HEK293 (cell line): ENCODE measurements around the gene PTGIR.

Source experiments
- CTCF ChIA-PET: fragments of 350-600 bp; formaldehyde crosslinking; extraction: SDS; loops from one replicate; lab custom pipeline; 2021; ENCODE audit warnings: antibody characterized with exemption; lab: Yijun Ruan, JAX
- POLR2A ChIA-PET: fragments of 300-600 bp; formaldehyde crosslinking; extraction: SDS; loops from one replicate; lab custom pipeline; 2020; ENCODE audit warnings: antibody characterized with exemption, inconsistent platforms; lab: Yijun Ruan, JAX
- H3K27ac ChIP-seq: fragments of 200-500 bp; sonication (Bioruptor generic); 2 replicates; pipeline ENCODE4 v1.5.1; 2014; ENCODE audit warnings: low read depth, low read length, control low read depth, inconsistent platforms; ENCODE audit errors: extremely low read depth
- H3K36me3 ChIP-seq, 2 experiments: fragments of 200-500 bp in 1 of 2; sonication (Bioruptor generic) in 1 of 2; 1 replicate in 1 of 2; 2 replicates in 1 of 2; pipeline ENCODE4 v1.5.1; 2014 to 2017; ENCODE audit warnings: inconsistent platforms in 2 of 2, low read length in 2 of 2; ENCODE audit not compliant: control insufficient read depth in 2 of 2, insufficient read depth in 1 of 2
- H3K4me1 ChIP-seq: fragments of 200-500 bp; sonication (Bioruptor generic); 2 replicates; pipeline ENCODE4 v1.5.1; 2014; ENCODE audit warnings: mild to moderate bottlenecking, low read length, inconsistent platforms; ENCODE audit not compliant: control insufficient read depth, insufficient read depth
- H3K4me3 ChIP-seq: 2 replicates; pipeline ENCODE4 v1.5.1; 2011; ENCODE audit warnings: low read depth, mild to moderate bottlenecking, control low read depth, low read length, moderate library complexity
- H3K9me3 ChIP-seq: fragments of 200-500 bp; sonication (Bioruptor generic); 2 replicates; pipeline ENCODE4 v1.5.1; 2014; ENCODE audit warnings: low read depth, low read length, inconsistent platforms; ENCODE audit not compliant: control insufficient read depth, insufficient read depth
- ATF2 ChIP-seq: fragments of 450-650 bp; formaldehyde crosslinking; IDR thresholded peaks from 2 replicates; pipeline ENCODE4 v1.5.1; 2016; ENCODE audit warnings: missing biosample characterization, missing genetic modification characterization, low read depth
- CTCF ChIP-seq: fragments of 450-650 bp; formaldehyde crosslinking; IDR thresholded peaks from 2 replicates; pipeline ENCODE4 v1.5.1; 2016; ENCODE audit warnings: missing biosample characterization, missing genetic modification characterization
- FEZF1 ChIP-seq: fragments of 450-650 bp; formaldehyde crosslinking; IDR thresholded peaks from 2 replicates; pipeline ENCODE4 v1.5.1; 2016; ENCODE audit warnings: missing biosample characterization, missing genetic modification characterization
- GLIS2 ChIP-seq: fragments of 450-650 bp; formaldehyde crosslinking; IDR thresholded peaks from 2 replicates; pipeline ENCODE4 v1.5.1; 2016; ENCODE audit warnings: missing biosample characterization, missing genetic modification characterization
- HOXD13 ChIP-seq: sonication (generic); formaldehyde crosslinking; IDR thresholded peaks from 2 replicates; pipeline ENCODE4 v1.8.0; 2022; ENCODE audit warnings: missing genetic modification reagents, borderline replicate concordance
- KLF1 ChIP-seq: fragments of 450-650 bp; formaldehyde crosslinking; IDR thresholded peaks from 2 replicates; pipeline ENCODE4 v1.5.1; 2016; ENCODE audit warnings: missing biosample characterization, missing genetic modification characterization
- KLF16 ChIP-seq: fragments of 450-650 bp; formaldehyde crosslinking; IDR thresholded peaks from 2 replicates; pipeline ENCODE4 v1.5.1; 2017; ENCODE audit warnings: missing biosample characterization, missing genetic modification characterization
- KLF8 ChIP-seq: fragments of 450-650 bp; formaldehyde crosslinking; IDR thresholded peaks from 2 replicates; pipeline ENCODE4 v1.5.1; 2016; ENCODE audit warnings: missing biosample characterization, missing genetic modification characterization
- OSR2 ChIP-seq: fragments of 450-650 bp; formaldehyde crosslinking; IDR thresholded peaks from 2 replicates; pipeline ENCODE4 v1.5.1; 2016; ENCODE audit warnings: missing biosample characterization, missing genetic modification characterization
- PRDM10 ChIP-seq: fragments of 450-650 bp; formaldehyde crosslinking; IDR thresholded peaks from 2 replicates; pipeline ENCODE4 v1.5.1; 2016; ENCODE audit warnings: missing biosample characterization, missing genetic modification characterization
- SCRT2 ChIP-seq: fragments of 450-650 bp; formaldehyde crosslinking; IDR thresholded peaks from 2 replicates; pipeline ENCODE4 v1.5.1; 2016; ENCODE audit warnings: missing biosample characterization, missing genetic modification characterization
- ZBTB1 ChIP-seq: fragments of 450-650 bp; formaldehyde crosslinking; IDR thresholded peaks from 2 replicates; pipeline ENCODE4 v1.5.1; 2016; ENCODE audit warnings: missing biosample characterization, missing genetic modification characterization
- ZBTB17 ChIP-seq: fragments of 450-650 bp; formaldehyde crosslinking; IDR thresholded peaks from 2 replicates; pipeline ENCODE4 v1.5.1; 2016; ENCODE audit warnings: missing biosample characterization, missing genetic modification characterization
- ZBTB20 ChIP-seq: fragments of 450-650 bp; formaldehyde crosslinking; IDR thresholded peaks from 2 replicates; pipeline ENCODE4 v1.5.1; 2016; ENCODE audit warnings: missing biosample characterization, missing genetic modification characterization
- ZFHX2 ChIP-seq: fragments of 450-650 bp; formaldehyde crosslinking; conservative IDR thresholded peaks from 2 replicates; pipeline ENCODE4 v1.5.1; 2016; ENCODE audit warnings: missing biosample characterization, missing genetic modification characterization
- ZNF112 ChIP-seq: fragments of 450-650 bp; formaldehyde crosslinking; IDR thresholded peaks from 2 replicates; pipeline ENCODE4 v1.5.0; 2017; ENCODE audit warnings: missing biosample characterization, missing genetic modification characterization
- ZNF221 ChIP-seq: fragments of 450-650 bp; formaldehyde crosslinking; IDR thresholded peaks from 2 replicates; pipeline ENCODE4 v1.5.1; 2017; ENCODE audit warnings: missing biosample characterization, missing genetic modification characterization, borderline replicate concordance
- ZNF23 ChIP-seq: fragments of 450-650 bp; formaldehyde crosslinking; IDR thresholded peaks from 2 replicates; pipeline ENCODE4 v1.5.1; 2016; ENCODE audit warnings: missing biosample characterization, missing genetic modification characterization, borderline replicate concordance
- ZNF266 ChIP-seq: fragments of 450-650 bp; formaldehyde crosslinking; IDR thresholded peaks from 2 replicates; pipeline ENCODE4 v1.5.1; 2016; ENCODE audit warnings: missing biosample characterization, missing genetic modification characterization, low read depth
- ZNF274 ChIP-seq, 2 experiments: fragments of 200-500 bp in 1 of 2; fragments of 450-650 bp in 1 of 2; sonication (Bioruptor generic) in 1 of 2; formaldehyde crosslinking in 1 of 2; IDR thresholded peaks; 2 replicates each; pipeline versions ENCODE4 v1.5.1 to v1.6.1; 2014 to 2016; ENCODE audit warnings: borderline replicate concordance in 1 of 2, inconsistent platforms in 1 of 2, low read length in 1 of 2, missing biosample characterization in 1 of 2, missing genetic modification characterization in 1 of 2
- ZNF335 ChIP-seq: fragments of 450-650 bp; formaldehyde crosslinking; conservative IDR thresholded peaks from 2 replicates; pipeline ENCODE4 v1.5.1; 2016; ENCODE audit warnings: missing biosample characterization, missing genetic modification characterization
- ZNF362 ChIP-seq: fragments of 450-650 bp; formaldehyde crosslinking; IDR thresholded peaks from 2 replicates; pipeline ENCODE4 v1.5.1; 2016; ENCODE audit warnings: missing biosample characterization, missing genetic modification characterization
- ZNF366 ChIP-seq: fragments of 450-650 bp; formaldehyde crosslinking; conservative IDR thresholded peaks from 2 replicates; pipeline ENCODE4 v1.5.1; 2016; ENCODE audit warnings: missing biosample characterization, missing genetic modification characterization
- ZNF37A ChIP-seq: fragments of 450-650 bp; IDR thresholded peaks from 2 replicates; pipeline ENCODE4 v1.5.1; 2018; ENCODE audit warnings: missing biosample characterization, missing genetic modification characterization
- ZNF529 ChIP-seq: fragments of 450-650 bp; formaldehyde crosslinking; IDR thresholded peaks from 2 replicates; pipeline ENCODE4 v1.5.1; 2017; ENCODE audit warnings: missing genetic modification characterization, missing biosample characterization; ENCODE audit not compliant: insufficient replicate concordance
- ZNF560 ChIP-seq: fragments of 450-650 bp; formaldehyde crosslinking; IDR thresholded peaks from 2 replicates; pipeline ENCODE4 v1.5.1; 2017; ENCODE audit warnings: missing biosample characterization, missing genetic modification characterization, borderline replicate concordance
- ZNF561 ChIP-seq: fragments of 450-650 bp; IDR thresholded peaks from 2 replicates; pipeline ENCODE4 v1.5.1; 2018; ENCODE audit warnings: missing biosample characterization, missing genetic modification characterization, borderline replicate concordance
- ZNF624 ChIP-seq: fragments of 450-650 bp; formaldehyde crosslinking; IDR thresholded peaks from 2 replicates; pipeline ENCODE4 v1.5.1; 2017; ENCODE audit warnings: missing biosample characterization, missing genetic modification characterization
- ZNF654 ChIP-seq: fragments of 450-650 bp; formaldehyde crosslinking; IDR thresholded peaks from 2 replicates; pipeline ENCODE4 v1.5.1; 2016; ENCODE audit warnings: low read depth, missing biosample characterization, missing genetic modification characterization
- ZNF785 ChIP-seq: fragments of 450-650 bp; formaldehyde crosslinking; IDR thresholded peaks from 2 replicates; pipeline ENCODE4 v1.5.1; 2016; ENCODE audit warnings: missing biosample characterization, missing genetic modification characterization
- ZSCAN16 ChIP-seq: fragments of 450-650 bp; formaldehyde crosslinking; IDR thresholded peaks from 2 replicates; pipeline ENCODE4 v1.5.1; 2016; ENCODE audit warnings: missing biosample characterization, missing genetic modification characterization

The PTGIR gene

GRCh38 chr19:46616631-46617322 is 8.1 kb downstream of the PTGIR start:
- Histone ChIP-seq H3K4me3 (no peak overlapping the region), H3K27ac (no peak overlapping the region)
- POLR2A ChIA-PET = interaction anchor here (0.5 to 1.7 kb wide), 5 partner anchors 11 to 1548 kb away, joined by 3 to 10 read pairs (median 5); partner anchors contain the start of genes CALM3 and DACT3
- TF ChIP-seq ZBTB20 (tag by site-specific recombination) (no peak), PRDM10 (tag by site-specific recombination) (peak; percentile 69), ZNF529 (tag by site-specific recombination) (no peak), ZNF37A (tag by site-specific recombination) (no peak), KLF8 (tag by site-specific recombination) (no peak), ZNF23 (no peak), ZNF561 (peak; percentile 72; the same call in 1 of the 2 replicates), OSR2 (tag by site-specific recombination) (no peak), GLIS2 (peak; percentile 23; the same call in 1 of the 2 replicates), KLF16 (tag by site-specific recombination) (no peak), ZNF221 (tag by site-specific recombination) (no peak), ZSCAN16 (tag by site-specific recombination) (no peak), SCRT2 (tag by site-specific recombination) (peak; percentile 93), ZNF362 (tag by site-specific recombination) (no peak), ZBTB17 (tag by site-specific recombination) (no peak), ATF2 (tag by site-specific recombination) (no peak), KLF1 (tag by site-specific recombination) (no peak), ZNF266 (no peak), HOXD13 (CRISPR knock-in tag) (no peak), ZNF624 (no peak), CTCF (peak; percentile 93), ZFHX2 (tag by site-specific recombination) (0 out of 2 replicates have a peak, but pooled peaks have one; percentile 13), ZNF654 (tag by site-specific recombination) (peak; percentile 25; the same call in 1 of the 2 replicates), ZNF366 (tag by site-specific recombination) (no peak), ZNF335 (peak; percentile 88), ZNF785 (tag by site-specific recombination) (no peak), ZNF112 (no peak), ZNF560 (tag by site-specific recombination) (no peak), FEZF1 (tag by site-specific recombination) (no peak), ZBTB1 (tag by site-specific recombination) (no peak), ZNF274 (IDR thresholded peaks at IDR 0.05; ENCODE audit: low read length) (no peak), ZNF274 (tag by site-specific recombination; IDR thresholded peaks at IDR 0.05; ENCODE audit: borderline replicate concordance) (no peak)

More at GRCh38 chr19:46616631-46617322, 8.1 kb downstream of the PTGIR start:
- Histone ChIP-seq H3K36me3 (no peaks in the 10 kb centered on the region), H3K4me1 (no peaks in the 10 kb centered on the region), H3K9me3 (no peaks in the 10 kb centered on the region)
- CTCF ChIA-PET = interaction anchor here (0.6 to 14.6 kb wide), 30 partner anchors 9 to 1155 kb away, joined by 3 to 327 read pairs (median 4); partner anchors contain the start of genes CALM3, DACT3 and MYPOP
